NCI-H187 treated with DMSO at 0.1 percent for 48 hours (cell line): ENCODE results near the gene C2orf49.

Source experiments
- DNase-seq: peaks from one replicate; lab custom pipeline; 2025; lab: John Stamatoyannopoulos, UW

Gene C2orf49

GRCh38 chr2:105362862-105363591 is 25.7 kb downstream of the C2orf49 start:
- no peak for DNase-seq

GRCh38 chr2:105364436-105365139 is 27.2 kb downstream of the C2orf49 start:
- no peak for DNase-seq

- DNase-seq, result no peak
Measured at GRCh38 chr2:105365206-105365605, 27.9 kb downstream of the C2orf49 start.

GRCh38 chr2:105368759-105369408 is 31.5 kb downstream of the C2orf49 start:
- no peak for DNase-seq

GRCh38 chr2:105369777-105370690 is 32.7 kb downstream of the C2orf49 start:
- peak; percentile 10 for DNase-seq

GRCh38 chr2:105371156-105371555 is 33.8 kb downstream of the C2orf49 start:
- no peak for DNase-seq

- no peak for DNase-seq
Measured at GRCh38 chr2:105371810-105372209, 34.5 kb downstream of the C2orf49 start.

GRCh38 chr2:105373344-105373781 is 36.0 kb downstream of the C2orf49 start:
- DNase-seq, result no peak

GRCh38 chr2:105373895-105374401 is 36.6 kb downstream of the C2orf49 start:
- no peak for DNase-seq

- DNase-seq, result no peak
Measured at GRCh38 chr2:105375001-105375561, 37.7 kb downstream of the C2orf49 start.

GRCh38 chr2:105376010-105376409 is 38.7 kb downstream of the C2orf49 start:
- no peak for DNase-seq

GRCh38 chr2:105376789-105377240 is 39.5 kb downstream of the C2orf49 start:
- no peak for DNase-seq

- no peak for DNase-seq
Measured at GRCh38 chr2:105377871-105378270, 40.5 kb downstream of the C2orf49 start.

- DNase-seq, result no peak
Measured at GRCh38 chr2:105378276-105378840, 41.0 kb downstream of the C2orf49 start.

- no peak for DNase-seq
Measured at GRCh38 chr2:105378921-105379383, 41.6 kb downstream of the C2orf49 start.

- no peak for DNase-seq
Measured at GRCh38 chr2:105379741-105380186, 42.4 kb downstream of the C2orf49 start.

- DNase-seq, result no peak
Measured at GRCh38 chr2:105380432-105381100, 43.2 kb downstream of the C2orf49 start.

GRCh38 chr2:105381101-105381668 is 43.8 kb downstream of the C2orf49 start:
- no peak for DNase-seq

- DNase-seq, result no peak
Measured at GRCh38 chr2:105382177-105382576, 44.8 kb downstream of the C2orf49 start.
